GM12878 (cell line): Measurements from ENCODE around the gene NOXA1. TPM values are rescaled to one million over a fixed set of nuclear protein-coding genes. Genes with fewer than 3 reads are reported as not detected.

Experiments used
- HCFC1 ChIP-seq: fragments of 150-350 bp; IDR thresholded peaks from 2 replicates; pipeline ENCODE4 v1.6.1; 2014; ENCODE audit warnings: low read length
- KAT2A ChIP-seq: conservative IDR thresholded peaks from 2 replicates; pipeline ENCODE4 v1.6.1; 2011; ENCODE audit warnings: low read depth, low read length; ENCODE audit not compliant: control insufficient read depth
- TBL1XR1 ChIP-seq: IDR thresholded peaks from 2 replicates; pipeline ENCODE4 v1.6.1; 2012; ENCODE audit warnings: low read depth, low read length, improper control_type of control experiment
- polyA plus RNA-seq, 11 experiments: library from polyadenylated mRNA; depleted of rRNA in 4 of 11; unstranded in 6 of 11; stranded (reverse) in 5 of 11; fragments of >200 nt; fragmentation: Nextera tagmentation in 4 of 11; fragmentation: Illumina TruSeq in 1 of 11; extraction: Ambion mirVana in 4 of 11; extraction: Trizol in 1 of 11; gene quantifications; 1 replicate in 1 of 11; 2 replicates in 10 of 11; pipeline versions ENCODE4 v1.2.1 to v1.2.3, GENCODE V29; 2011 to 2016; ENCODE audit warnings: inconsistent platforms in 2 of 11, missing spikeins in 2 of 11, low read depth in 1 of 11
- total RNA-seq, 4 experiments: library from RNA; depleted of rRNA in 3 of 4; stranded (reverse); fragments of >200 nt in 3 of 4; fragmentation: Illumina TruSeq in 1 of 4; extraction: Trizol in 1 of 4; gene quantifications; 2 replicates each; pipeline versions ENCODE4 v1.2.1 to v1.2.3, GENCODE V29; 2013 to 2021
- TF ChIP-seq, protein P1 (sequence below): IDR thresholded peaks from 2 replicates; pipeline ENCODE4 v1.6.1; 2012; ENCODE audit warnings: mild to moderate bottlenecking, low read depth, low read length
- TF ChIP-seq, protein P2 (sequence below): fragments of 450-650 bp; IDR thresholded peaks from 2 replicates; pipeline ENCODE4 v1.6.1; 2017; ENCODE audit warnings: mild to moderate bottlenecking, moderate library complexity

The NOXA1 gene
- total and polyA plus RNA-seq, 10 of the 15 experiments (the other 5 are each of a cell fraction or from before 2014, with no cell fraction given), result 0.08 to 0.20 TPM; not detected in 8

DNA sequence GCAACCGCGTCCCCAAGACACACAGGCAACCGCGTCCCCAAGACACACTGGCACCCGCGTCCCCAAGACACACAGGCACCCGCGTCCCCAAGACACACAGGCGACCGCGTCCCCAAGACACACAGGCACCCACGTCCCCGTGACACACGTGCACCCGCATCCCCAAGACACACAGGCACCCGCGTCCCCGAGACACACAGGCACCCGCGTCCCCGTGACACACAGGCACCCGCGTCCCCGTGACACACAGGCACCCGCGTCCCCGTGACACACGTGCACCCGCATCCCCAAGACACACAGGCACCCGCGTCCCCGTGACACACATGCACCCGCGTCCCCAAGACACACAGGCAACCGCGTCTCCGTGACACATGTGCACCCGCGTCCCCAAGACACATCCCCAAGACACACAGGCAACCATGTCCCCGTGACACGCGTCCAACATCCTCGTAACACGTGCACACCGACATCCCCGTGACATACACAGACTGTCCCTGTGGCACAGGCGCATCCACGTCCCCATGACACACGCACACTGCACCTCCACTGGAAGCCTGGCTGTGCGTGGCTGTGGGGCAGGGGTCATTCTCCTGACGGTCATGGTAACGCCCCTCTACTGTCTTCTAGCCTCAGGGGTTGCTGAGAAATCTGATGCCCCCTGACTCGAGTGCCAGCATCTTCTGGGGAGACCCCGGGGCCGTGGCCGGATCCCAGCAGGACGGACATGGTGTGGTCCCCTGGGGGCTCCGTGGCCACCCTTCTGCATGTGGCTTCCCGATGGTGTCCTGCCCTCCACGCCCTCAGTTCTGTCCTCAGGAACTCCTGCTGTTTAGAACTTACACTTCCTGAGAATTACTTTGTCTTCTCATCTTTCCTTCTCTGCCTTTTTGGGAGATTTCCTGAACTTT, 24.4 kb upstream of the NOXA1 start (continued):
- TF ChIP-seq, protein P1, sequence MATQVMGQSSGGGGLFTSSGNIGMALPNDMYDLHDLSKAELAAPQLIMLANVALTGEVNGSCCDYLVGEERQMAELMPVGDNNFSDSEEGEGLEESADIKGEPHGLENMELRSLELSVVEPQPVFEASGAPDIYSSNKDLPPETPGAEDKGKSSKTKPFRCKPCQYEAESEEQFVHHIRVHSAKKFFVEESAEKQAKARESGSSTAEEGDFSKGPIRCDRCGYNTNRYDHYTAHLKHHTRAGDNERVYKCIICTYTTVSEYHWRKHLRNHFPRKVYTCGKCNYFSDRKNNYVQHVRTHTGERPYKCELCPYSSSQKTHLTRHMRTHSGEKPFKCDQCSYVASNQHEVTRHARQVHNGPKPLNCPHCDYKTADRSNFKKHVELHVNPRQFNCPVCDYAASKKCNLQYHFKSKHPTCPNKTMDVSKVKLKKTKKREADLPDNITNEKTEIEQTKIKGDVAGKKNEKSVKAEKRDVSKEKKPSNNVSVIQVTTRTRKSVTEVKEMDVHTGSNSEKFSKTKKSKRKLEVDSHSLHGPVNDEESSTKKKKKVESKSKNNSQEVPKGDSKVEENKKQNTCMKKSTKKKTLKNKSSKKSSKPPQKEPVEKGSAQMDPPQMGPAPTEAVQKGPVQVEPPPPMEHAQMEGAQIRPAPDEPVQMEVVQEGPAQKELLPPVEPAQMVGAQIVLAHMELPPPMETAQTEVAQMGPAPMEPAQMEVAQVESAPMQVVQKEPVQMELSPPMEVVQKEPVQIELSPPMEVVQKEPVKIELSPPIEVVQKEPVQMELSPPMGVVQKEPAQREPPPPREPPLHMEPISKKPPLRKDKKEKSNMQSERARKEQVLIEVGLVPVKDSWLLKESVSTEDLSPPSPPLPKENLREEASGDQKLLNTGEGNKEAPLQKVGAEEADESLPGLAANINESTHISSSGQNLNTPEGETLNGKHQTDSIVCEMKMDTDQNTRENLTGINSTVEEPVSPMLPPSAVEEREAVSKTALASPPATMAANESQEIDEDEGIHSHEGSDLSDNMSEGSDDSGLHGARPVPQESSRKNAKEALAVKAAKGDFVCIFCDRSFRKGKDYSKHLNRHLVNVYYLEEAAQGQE, result no peak
- TF ChIP-seq KAT2A (no peak), HCFC1 (no peak), TBL1XR1 (no peak)
- TF ChIP-seq, protein P2, sequence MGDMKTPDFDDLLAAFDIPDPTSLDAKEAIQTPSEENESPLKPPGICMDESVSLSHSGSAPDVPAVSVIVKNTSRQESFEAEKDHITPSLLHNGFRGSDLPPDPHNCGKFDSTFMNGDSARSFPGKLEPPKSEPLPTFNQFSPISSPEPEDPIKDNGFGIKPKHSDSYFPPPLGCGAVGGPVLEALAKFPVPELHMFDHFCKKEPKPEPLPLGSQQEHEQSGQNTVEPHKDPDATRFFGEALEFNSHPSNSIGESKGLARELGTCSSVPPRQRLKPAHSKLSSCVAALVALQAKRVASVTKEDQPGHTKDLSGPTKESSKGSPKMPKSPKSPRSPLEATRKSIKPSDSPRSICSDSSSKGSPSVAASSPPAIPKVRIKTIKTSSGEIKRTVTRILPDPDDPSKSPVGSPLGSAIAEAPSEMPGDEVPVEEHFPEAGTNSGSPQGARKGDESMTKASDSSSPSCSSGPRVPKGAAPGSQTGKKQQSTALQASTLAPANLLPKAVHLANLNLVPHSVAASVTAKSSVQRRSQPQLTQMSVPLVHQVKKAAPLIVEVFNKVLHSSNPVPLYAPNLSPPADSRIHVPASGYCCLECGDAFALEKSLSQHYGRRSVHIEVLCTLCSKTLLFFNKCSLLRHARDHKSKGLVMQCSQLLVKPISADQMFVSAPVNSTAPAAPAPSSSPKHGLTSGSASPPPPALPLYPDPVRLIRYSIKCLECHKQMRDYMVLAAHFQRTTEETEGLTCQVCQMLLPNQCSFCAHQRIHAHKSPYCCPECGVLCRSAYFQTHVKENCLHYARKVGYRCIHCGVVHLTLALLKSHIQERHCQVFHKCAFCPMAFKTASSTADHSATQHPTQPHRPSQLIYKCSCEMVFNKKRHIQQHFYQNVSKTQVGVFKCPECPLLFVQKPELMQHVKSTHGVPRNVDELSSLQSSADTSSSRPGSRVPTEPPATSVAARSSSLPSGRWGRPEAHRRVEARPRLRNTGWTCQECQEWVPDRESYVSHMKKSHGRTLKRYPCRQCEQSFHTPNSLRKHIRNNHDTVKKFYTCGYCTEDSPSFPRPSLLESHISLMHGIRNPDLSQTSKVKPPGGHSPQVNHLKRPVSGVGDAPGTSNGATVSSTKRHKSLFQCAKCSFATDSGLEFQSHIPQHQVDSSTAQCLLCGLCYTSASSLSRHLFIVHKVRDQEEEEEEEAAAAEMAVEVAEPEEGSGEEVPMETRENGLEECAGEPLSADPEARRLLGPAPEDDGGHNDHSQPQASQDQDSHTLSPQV, result no peak
